ENCODE data around the gene GDF10. TPM values are rescaled to one million over a fixed set of nuclear protein-coding genes. Genes with fewer than 3 reads are reported as not detected.

GDF10 gene
- total RNA-seq, 6 experiments from 2014 or later: not detected

GRCh38 chr10:47347303-47347675 lies 47.3 kb downstream of the GDF10 start:
- no peaks in the 10 kb centered on the region for H3K9me3 ChIP-seq
- TF ChIP-seq POLR2A (IDR thresholded peaks at IDR 0.05): no peak
- TF ChIP-seq CTCF (IDR thresholded peaks at IDR 0.05): no peak
- WGBS (ENCODE audit: insufficient coverage, low coverage, low lambda C conversion rate, missing lambda C conversion rate): 70% methylated on average over 4 of the region's 4 CpGs
- no peaks in the 10 kb centered on the region for H3K4me1 ChIP-seq
- H3K4me3 ChIP-seq: no peak overlapping the region
- H3K27ac ChIP-seq: no peak overlapping the region
- ATAC-seq (no peak), DNase-seq (no peak)
- intact Hi-C loops (cut with DNase I): no loop called here
- H3K36me3 ChIP-seq: no peaks in the 10 kb centered on the region
- H3K27me3 ChIP-seq: no peaks in the 10 kb centered on the region

GRCh38 chr10:47348138-47348651 lies 48.2 kb downstream of the GDF10 start, which contains the start of gene RBP3:
RBP3 (plus strand) TSS chr10:47348363; CDS start chr10:47348485, 122 bp downstream.
- Histone ChIP-seq H3K36me3 (no peaks in the 10 kb centered on the region), H3K9me3 (no peaks in the 10 kb centered on the region), H3K4me3 (no peak within 1 kb of the TSS), H3K27ac (no peak within 1 kb of the TSS), H3K4me1 (no peaks in the 10 kb centered on the region), H3K27me3 (no peaks in the 10 kb centered on the region)
- no peak for ATAC-seq
- TF ChIP-seq POLR2A (IDR thresholded peaks at IDR 0.05) (no peak), CTCF (IDR thresholded peaks at IDR 0.05) (no peak)
- no CpG with 5 or more reads among the region's 5 CpGs for WGBS (ENCODE audit: insufficient coverage, low coverage, low lambda C conversion rate, missing lambda C conversion rate)
- no peak for DNase-seq
- intact Hi-C loops (cut with DNase I): no loop called here

- WGBS (ENCODE audit: insufficient coverage, low coverage, low lambda C conversion rate, missing lambda C conversion rate): no CpG with 5 or more reads among the region's 36 CpGs
- Histone ChIP-seq H3K36me3 (no peaks in the 10 kb centered on the region), H3K4me1 (no peaks in the 10 kb centered on the region), H3K4me3 (no peak overlapping the region), H3K27ac (no peak overlapping the region), H3K9me3 (no peaks in the 10 kb centered on the region), H3K27me3 (no peaks in the 10 kb centered on the region)
- TF ChIP-seq POLR2A (IDR thresholded peaks at IDR 0.05) (no peak), CTCF (IDR thresholded peaks at IDR 0.05) (no peak)
- ATAC-seq: no peak
- DNase-seq: no peak
- intact Hi-C loops (cut with DNase I): no loop called here
Measured at GRCh38 chr10:47348661-47349470, 48.9 kb downstream of the GDF10 start.

- H3K36me3 ChIP-seq: no peaks in the 10 kb centered on the region
- H3K9me3 ChIP-seq: no peaks in the 10 kb centered on the region
- no peaks in the 10 kb centered on the region for H3K4me1 ChIP-seq
- intact Hi-C loops (cut with DNase I): no loop called here
- no peak overlapping the region for H3K4me3 ChIP-seq
- no CpG with 5 or more reads among the region's 22 CpGs for WGBS (ENCODE audit: insufficient coverage, low coverage, low lambda C conversion rate, missing lambda C conversion rate)
- no peak overlapping the region for H3K27ac ChIP-seq
- TF ChIP-seq POLR2A (IDR thresholded peaks at IDR 0.05): no peak
- no peak for TF ChIP-seq CTCF (IDR thresholded peaks at IDR 0.05)
- ATAC-seq (no peak), DNase-seq (no peak)
- no peaks in the 10 kb centered on the region for H3K27me3 ChIP-seq
Measured at GRCh38 chr10:47349516-47349915, 49.5 kb downstream of the GDF10 start.
